Glutamatergic neuron (in vitro differentiated cells): ENCODE results near the gene ZBTB8OS. TPM values are rescaled to one million over a fixed set of nuclear protein-coding genes. Genes with fewer than 3 reads are reported as not detected.
A peak's percentile ranks its signal among the peaks of the same experiment; 100 is the strongest.
"Not testable (repeated sequence)": the region's sequence is repeated elsewhere in the genome, so short reads cannot be mapped to it uniquely, and the experiment has no call there.

Source experiments
- DNase-seq: peaks from one replicate; pipeline ENCODE4 v3.0.0; 2022
- H3K27ac Mint-ChIP-seq: one replicate; pipeline ENCODE4 v1.8.0; 2020; ENCODE audit warnings: mild to moderate bottlenecking, mixed read lengths, inconsistent platforms; ENCODE audit not compliant: unreplicated experiment
- H3K27me3 Mint-ChIP-seq: one replicate; pipeline ENCODE4 v1.8.0; 2020; ENCODE audit warnings: mild to moderate bottlenecking, moderate library complexity, mixed read lengths, inconsistent platforms; ENCODE audit not compliant: unreplicated experiment
- H3K36me3 Mint-ChIP-seq: one replicate; pipeline ENCODE4 v1.8.0; 2020; ENCODE audit warnings: mild to moderate bottlenecking, mixed read lengths, inconsistent platforms; ENCODE audit not compliant: unreplicated experiment
- H3K4me1 Mint-ChIP-seq: one replicate; pipeline ENCODE4 v1.8.0; 2020; ENCODE audit warnings: mild to moderate bottlenecking, low read depth, mixed read lengths, inconsistent platforms; ENCODE audit not compliant: unreplicated experiment
- H3K4me3 Mint-ChIP-seq: one replicate; pipeline ENCODE4 v1.8.0; 2020; ENCODE audit warnings: mild to moderate bottlenecking, mixed read lengths, inconsistent platforms; ENCODE audit not compliant: unreplicated experiment
- H3K9me3 Mint-ChIP-seq: one replicate; pipeline ENCODE4 v1.8.0; 2020; ENCODE audit warnings: mild to moderate bottlenecking, moderate library complexity, mixed read lengths, inconsistent platforms; ENCODE audit not compliant: unreplicated experiment
- total RNA-seq: library from RNA; stranded (reverse); fragmentation: NEBNext Ultra II Directional; extraction: Animal tissue kit (Norgen Biotek cat#: 25700); gene quantifications from one replicate; pipeline ENCODE4 v1.2.1, GENCODE V29; 2021; ENCODE audit not compliant: unreplicated experiment
- TF ChIP-seq, protein P1 (sequence below): fragments of 200-600 bp; sonication (generic); IDR thresholded peaks from one replicate; pipeline ENCODE4 v1.5.0; 2021; ENCODE audit not compliant: partially characterized antibody, unreplicated experiment

Gene ZBTB8OS
- total RNA-seq, 1 donor from 2014 or later, result 63.4 TPM

DNA sequence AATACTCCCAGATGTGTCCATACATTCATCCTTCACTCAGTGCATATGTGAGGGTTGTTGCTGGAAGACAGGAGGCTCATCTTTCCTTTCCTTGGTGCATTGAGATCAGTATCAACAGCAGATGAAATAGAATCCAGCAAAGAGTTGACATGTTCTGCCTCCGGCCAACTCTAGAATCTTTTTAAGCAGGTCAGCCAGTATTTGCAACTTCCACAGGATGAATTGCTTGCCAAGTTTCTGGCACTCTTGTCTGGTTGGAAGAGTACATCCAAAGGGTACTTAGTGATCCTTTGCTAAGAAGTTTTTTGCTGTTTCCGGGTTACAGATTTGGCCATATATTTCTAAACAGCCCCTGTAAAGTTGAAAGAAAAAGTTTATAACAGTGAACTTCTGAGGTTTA, 31.2 kb upstream of the ZBTB8OS start:
- Mint-ChIP-seq H3K27ac (peak overlapping the region; percentile 8), H3K4me1 (no peaks in the 10 kb centered on the region), H3K9me3 (no peaks in the 10 kb centered on the region), H3K4me3 (no peak overlapping the region), H3K27me3 (peaks cover 1% of the 10 kb centered on the region), H3K36me3 (no peaks in the 10 kb centered on the region)
- TF ChIP-seq, protein P1, sequence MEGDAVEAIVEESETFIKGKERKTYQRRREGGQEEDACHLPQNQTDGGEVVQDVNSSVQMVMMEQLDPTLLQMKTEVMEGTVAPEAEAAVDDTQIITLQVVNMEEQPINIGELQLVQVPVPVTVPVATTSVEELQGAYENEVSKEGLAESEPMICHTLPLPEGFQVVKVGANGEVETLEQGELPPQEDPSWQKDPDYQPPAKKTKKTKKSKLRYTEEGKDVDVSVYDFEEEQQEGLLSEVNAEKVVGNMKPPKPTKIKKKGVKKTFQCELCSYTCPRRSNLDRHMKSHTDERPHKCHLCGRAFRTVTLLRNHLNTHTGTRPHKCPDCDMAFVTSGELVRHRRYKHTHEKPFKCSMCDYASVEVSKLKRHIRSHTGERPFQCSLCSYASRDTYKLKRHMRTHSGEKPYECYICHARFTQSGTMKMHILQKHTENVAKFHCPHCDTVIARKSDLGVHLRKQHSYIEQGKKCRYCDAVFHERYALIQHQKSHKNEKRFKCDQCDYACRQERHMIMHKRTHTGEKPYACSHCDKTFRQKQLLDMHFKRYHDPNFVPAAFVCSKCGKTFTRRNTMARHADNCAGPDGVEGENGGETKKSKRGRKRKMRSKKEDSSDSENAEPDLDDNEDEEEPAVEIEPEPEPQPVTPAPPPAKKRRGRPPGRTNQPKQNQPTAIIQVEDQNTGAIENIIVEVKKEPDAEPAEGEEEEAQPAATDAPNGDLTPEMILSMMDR, result no peak
- DNase-seq, result no peak

- DNase-seq, result no peak
- no peaks in the 10 kb centered on the region for H3K27me3 Mint-ChIP-seq
- no peak overlapping the region for H3K27ac Mint-ChIP-seq
- TF ChIP-seq, protein P1, result no peak
- no peaks in the 10 kb centered on the region for H3K9me3 Mint-ChIP-seq
- no peak overlapping the region for H3K4me3 Mint-ChIP-seq
- no peaks in the 10 kb centered on the region for H3K36me3 Mint-ChIP-seq
- H3K4me1 Mint-ChIP-seq, result no peaks in the 10 kb centered on the region
Observed at GRCh38 chr1:32680642-32681041, 30.3 kb upstream of the ZBTB8OS start.

- H3K27ac Mint-ChIP-seq, H3K4me3 Mint-ChIP-seq, DNase-seq, H3K4me1 Mint-ChIP-seq, H3K36me3 Mint-ChIP-seq, H3K9me3 Mint-ChIP-seq, H3K27me3 Mint-ChIP-seq: not testable (repeated sequence)
Observed at GRCh38 chr1:32679993-32680392, 29.6 kb upstream of the ZBTB8OS start.

- no peak overlapping the region for H3K4me3 Mint-ChIP-seq
- no peak overlapping the region for H3K27ac Mint-ChIP-seq
- TF ChIP-seq, protein P1, result no peak
- no peaks in the 10 kb centered on the region for H3K4me1 Mint-ChIP-seq
- H3K36me3 Mint-ChIP-seq, result no peaks in the 10 kb centered on the region
- no peaks in the 10 kb centered on the region for H3K9me3 Mint-ChIP-seq
- DNase-seq, result no peak
- H3K27me3 Mint-ChIP-seq, result no peaks in the 10 kb centered on the region
Observed at GRCh38 chr1:32676945-32677344, 26.6 kb upstream of the ZBTB8OS start.

DNA sequence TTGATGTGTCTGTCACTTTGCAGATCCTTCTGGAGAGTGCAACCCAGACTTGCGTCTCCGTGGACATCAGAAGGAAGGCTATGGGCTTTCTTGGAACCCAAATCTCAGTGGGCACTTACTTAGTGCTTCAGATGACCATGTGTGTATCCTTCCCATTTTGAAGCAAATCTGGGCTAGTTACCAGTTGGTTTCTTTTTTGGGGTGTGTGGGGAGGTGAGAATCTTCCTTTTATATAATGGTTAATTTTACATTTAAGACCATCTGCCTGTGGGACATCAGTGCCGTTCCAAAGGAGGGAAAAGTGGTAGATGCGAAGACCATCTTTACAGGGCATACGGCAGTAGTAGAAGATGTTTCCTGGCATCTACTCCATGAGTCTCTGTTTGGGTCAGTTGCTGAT, 18.4 kb upstream of the ZBTB8OS start:
- not testable (repeated sequence) for H3K4me1 Mint-ChIP-seq, H3K27me3 Mint-ChIP-seq, H3K9me3 Mint-ChIP-seq, H3K36me3 Mint-ChIP-seq, H3K27ac Mint-ChIP-seq, H3K4me3 Mint-ChIP-seq, DNase-seq

- Mint-ChIP-seq H3K4me3 (no peak overlapping the region), H3K36me3 (peaks cover 4% of the 10 kb centered on the region), H3K27me3 (peaks cover 3% of the 10 kb centered on the region), H3K9me3 (no peaks in the 10 kb centered on the region), H3K4me1 (no peaks in the 10 kb centered on the region), H3K27ac (no peak overlapping the region)
- TF ChIP-seq, protein P1, result no peak
- no peak for DNase-seq
Observed at GRCh38 chr1:32666901-32667566, 16.7 kb upstream of the ZBTB8OS start.
